HepG2 (cell line): ENCODE data around the gene RAMP1. TPM values are rescaled to one million over a fixed set of nuclear protein-coding genes. Genes with fewer than 3 reads are reported as not detected.

ENCODE experiments used
- HES4 ChIP-seq: sonication (generic); formaldehyde crosslinking; IDR thresholded peaks from 2 replicates; pipeline ENCODE4 v1.9.0; 2021; ENCODE audit warnings: mild to moderate bottlenecking, missing genetic modification reagents, borderline replicate concordance
- KDM3A ChIP-seq: IDR thresholded peaks from 2 replicates; pipeline ENCODE4 v1.6.1; 2018; ENCODE audit warnings: low read depth, missing compliant biosample characterization
- MEIS2 ChIP-seq: sonication (generic); formaldehyde crosslinking; IDR thresholded peaks from 2 replicates; pipeline ENCODE4 v1.9.0; 2021; ENCODE audit warnings: mild to moderate bottlenecking, missing genetic modification reagents
- POLR2A ChIP-seq, 2 experiments: IDR thresholded peaks; 2 replicates each; pipeline ENCODE4 v1.6.1; 2011; ENCODE audit warnings: low read depth in 2 of 2, low read length in 2 of 2, mild to moderate bottlenecking in 1 of 2, moderate library complexity in 1 of 2; ENCODE audit not compliant: insufficient read depth in 1 of 2
- RARA ChIP-seq: IDR thresholded peaks from 2 replicates; pipeline ENCODE4 v1.6.1; 2016; ENCODE audit warnings: missing genetic modification reagents, missing compliant biosample characterization
- SAFB2 ChIP-seq: sonication (generic); formaldehyde crosslinking; IDR thresholded peaks from 2 replicates; pipeline ENCODE4 v1.5.1; 2020; ENCODE audit warnings: missing genetic modification reagents, low read depth, mild to moderate bottlenecking, borderline replicate concordance
- SAP130 ChIP-seq: IDR thresholded peaks from 2 replicates; pipeline ENCODE4 v1.6.1; 2016; ENCODE audit warnings: low read depth
- SNAI1 ChIP-seq: sonication (generic); formaldehyde crosslinking; IDR thresholded peaks from 2 replicates; pipeline ENCODE4 v1.5.0; 2020; ENCODE audit warnings: mild to moderate bottlenecking, missing genetic modification reagents, borderline replicate concordance
- TBL1XR1 ChIP-seq: fragments of 150-350 bp; IDR thresholded peaks from 2 replicates; pipeline ENCODE4 v1.6.1; 2014; ENCODE audit warnings: borderline replicate concordance, low read length; ENCODE audit not compliant: partially characterized antibody
- ZBTB20 ChIP-seq: sonication (generic); formaldehyde crosslinking; IDR thresholded peaks from 2 replicates; pipeline ENCODE4 v1.8.1; 2023; ENCODE audit warnings: missing genetic modification reagents, low read depth, mild to moderate bottlenecking, borderline replicate concordance
- ZNF430 ChIP-seq: sonication (generic); formaldehyde crosslinking; IDR thresholded peaks from 2 replicates; pipeline ENCODE4 v1.9.0; 2021; ENCODE audit warnings: mild to moderate bottlenecking, missing genetic modification reagents
- ZNF44 ChIP-seq: sonication (generic); formaldehyde crosslinking; IDR thresholded peaks from 2 replicates; pipeline ENCODE4 v1.5.1; 2020; ENCODE audit warnings: mild to moderate bottlenecking, missing genetic modification reagents
- ZNF510 ChIP-seq: sonication (generic); formaldehyde crosslinking; IDR thresholded peaks from 2 replicates; pipeline ENCODE4 v1.4.0; 2020; ENCODE audit warnings: low read depth, mild to moderate bottlenecking, missing genetic modification reagents
- ZNF562 ChIP-seq: sonication (generic); formaldehyde crosslinking; IDR thresholded peaks from 2 replicates; pipeline ENCODE4 v1.8.0; 2022; ENCODE audit warnings: missing genetic modification reagents, borderline replicate concordance
- ZNF724P ChIP-seq: sonication (generic); formaldehyde crosslinking; IDR thresholded peaks from 2 replicates; pipeline ENCODE4 v1.8.0; 2022; ENCODE audit warnings: missing genetic modification reagents, borderline replicate concordance
- polyA plus RNA-seq, 8 experiments: library from polyadenylated mRNA; depleted of rRNA in 3 of 8; stranded (reverse) in 7 of 8; unstranded in 1 of 8; fragments of >200 nt; fragmentation: Illumina TruSeq in 4 of 8; extraction: Trizol in 4 of 8; gene quantifications; 2 replicates each; pipeline versions ENCODE4 v1.2.1 to v1.2.3, GENCODE V29; 2011 to 2016; ENCODE audit warnings: low read depth in 4 of 8, missing spikeins in 1 of 8, mixed read lengths in 1 of 8; ENCODE audit not compliant: insufficient read depth in 1 of 8
- total RNA-seq, 5 experiments: library from RNA; depleted of rRNA; stranded (reverse); fragments of >200 nt; fragmentation: Illumina TruSeq; extraction: Trizol; gene quantifications; 2 replicates each; pipeline ENCODE4 v1.2.3, GENCODE V29; 2016; ENCODE audit warnings: low read depth in 1 of 5
- TF ChIP-seq, protein P1 (sequence below): sonication (generic); IDR thresholded peaks from 2 replicates; pipeline ENCODE4 v1.6.1; 2016; ENCODE audit warnings: low read depth, borderline replicate concordance
- TF ChIP-seq, protein P2 (sequence below): sonication (generic); formaldehyde crosslinking; IDR thresholded peaks from 2 replicates; pipeline ENCODE4 v1.5.0; 2020; ENCODE audit warnings: mild to moderate bottlenecking, low read depth, missing genetic modification reagents, borderline replicate concordance
- TF ChIP-seq, protein P3 (sequence below): sonication (generic); formaldehyde crosslinking; IDR thresholded peaks from 2 replicates; pipeline ENCODE4 v1.5.1; 2020; ENCODE audit warnings: missing genetic modification reagents, mild to moderate bottlenecking, borderline replicate concordance

Gene RAMP1
- total and polyA plus RNA-seq, 2 of the 13 experiments (the other 11 are each of a cell fraction or from before 2014, with no cell fraction given), result 0.29 to 0.61 TPM

DNA sequence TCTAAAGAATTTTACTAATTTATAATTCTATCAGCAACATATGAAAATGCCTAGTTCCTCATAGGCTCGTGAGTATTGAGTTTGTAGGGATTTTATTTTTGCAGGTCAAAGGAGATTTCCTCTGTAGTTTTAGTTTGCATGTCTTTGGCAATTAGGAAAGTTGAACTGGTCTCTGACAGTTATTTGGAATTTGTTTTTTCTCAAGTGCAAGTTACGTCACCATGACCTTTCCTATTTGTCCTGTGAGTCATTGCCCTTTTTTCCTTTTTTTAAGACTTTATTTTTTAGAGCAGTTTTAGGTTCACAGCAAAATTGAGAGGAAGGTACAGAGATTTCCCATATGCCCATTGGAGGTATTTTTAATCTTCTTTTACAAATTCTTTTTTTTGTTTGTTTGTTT is 29.0 kb downstream of the RAMP1 start (continued):
- TF ChIP-seq MEIS2 (CRISPR knock-in tag), result no peak
- no peak for TF ChIP-seq POLR2A (IDR thresholded peaks at IDR 0.05; ENCODE audit: insufficient read depth in 1 of 2, low read depth in 2 of 2, low read length in 2 of 2)
- TF ChIP-seq ZNF430 (CRISPR knock-in tag), result no peak
- TF ChIP-seq ZNF510, result no peak
- TF ChIP-seq, protein P1, sequence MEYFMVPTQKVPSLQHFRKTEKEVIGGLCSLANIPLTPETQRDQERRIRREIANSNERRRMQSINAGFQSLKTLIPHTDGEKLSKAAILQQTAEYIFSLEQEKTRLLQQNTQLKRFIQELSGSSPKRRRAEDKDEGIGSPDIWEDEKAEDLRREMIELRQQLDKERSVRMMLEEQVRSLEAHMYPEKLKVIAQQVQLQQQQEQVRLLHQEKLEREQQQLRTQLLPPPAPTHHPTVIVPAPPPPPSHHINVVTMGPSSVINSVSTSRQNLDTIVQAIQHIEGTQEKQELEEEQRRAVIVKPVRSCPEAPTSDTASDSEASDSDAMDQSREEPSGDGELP, result no peak
- no peak for TF ChIP-seq SAFB2 (CRISPR knock-in tag)
- TF ChIP-seq, protein P2, sequence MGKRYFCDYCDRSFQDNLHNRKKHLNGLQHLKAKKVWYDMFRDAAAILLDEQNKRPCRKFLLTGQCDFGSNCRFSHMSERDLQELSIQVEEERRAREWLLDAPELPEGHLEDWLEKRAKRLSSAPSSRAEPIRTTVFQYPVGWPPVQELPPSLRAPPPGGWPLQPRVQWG (CRISPR knock-in tag), result no peak
- TF ChIP-seq SNAI1 (CRISPR knock-in tag), result no peak
- TF ChIP-seq HES4, result no peak
- TF ChIP-seq RARA (CRISPR knock-in tag), result peak; percentile 41; the same call in 1 of the 2 replicates
- TF ChIP-seq ZNF562 (CRISPR knock-in tag), result no peak
- TF ChIP-seq ZNF724P (CRISPR knock-in tag), result no peak
- TF ChIP-seq, protein P3, sequence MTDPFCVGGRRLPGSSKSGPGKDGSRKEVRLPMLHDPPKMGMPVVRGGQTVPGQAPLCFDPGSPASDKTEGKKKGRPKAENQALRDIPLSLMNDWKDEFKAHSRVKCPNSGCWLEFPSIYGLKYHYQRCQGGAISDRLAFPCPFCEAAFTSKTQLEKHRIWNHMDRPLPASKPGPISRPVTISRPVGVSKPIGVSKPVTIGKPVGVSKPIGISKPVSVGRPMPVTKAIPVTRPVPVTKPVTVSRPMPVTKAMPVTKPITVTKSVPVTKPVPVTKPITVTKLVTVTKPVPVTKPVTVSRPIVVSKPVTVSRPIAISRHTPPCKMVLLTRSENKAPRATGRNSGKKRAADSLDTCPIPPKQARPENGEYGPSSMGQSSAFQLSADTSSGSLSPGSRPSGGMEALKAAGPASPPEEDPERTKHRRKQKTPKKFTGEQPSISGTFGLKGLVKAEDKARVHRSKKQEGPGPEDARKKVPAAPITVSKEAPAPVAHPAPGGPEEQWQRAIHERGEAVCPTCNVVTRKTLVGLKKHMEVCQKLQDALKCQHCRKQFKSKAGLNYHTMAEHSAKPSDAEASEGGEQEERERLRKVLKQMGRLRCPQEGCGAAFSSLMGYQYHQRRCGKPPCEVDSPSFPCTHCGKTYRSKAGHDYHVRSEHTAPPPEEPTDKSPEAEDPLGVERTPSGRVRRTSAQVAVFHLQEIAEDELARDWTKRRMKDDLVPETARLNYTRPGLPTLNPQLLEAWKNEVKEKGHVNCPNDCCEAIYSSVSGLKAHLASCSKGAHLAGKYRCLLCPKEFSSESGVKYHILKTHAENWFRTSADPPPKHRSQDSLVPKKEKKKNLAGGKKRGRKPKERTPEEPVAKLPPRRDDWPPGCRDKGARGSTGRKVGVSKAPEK (CRISPR knock-in tag), result no peak
- no peak for TF ChIP-seq TBL1XR1
- TF ChIP-seq ZNF44 (CRISPR knock-in tag), result no peak
- no peak for TF ChIP-seq KDM3A (CRISPR knock-in tag)
- TF ChIP-seq ZBTB20 (CRISPR knock-in tag), result no peak
- 0 out of 2 replicates have a peak, but pooled peaks have one; percentile 20 for TF ChIP-seq SAP130
